ENCODE results near the gene CRHR2.

CRHR2 gene

DNA sequence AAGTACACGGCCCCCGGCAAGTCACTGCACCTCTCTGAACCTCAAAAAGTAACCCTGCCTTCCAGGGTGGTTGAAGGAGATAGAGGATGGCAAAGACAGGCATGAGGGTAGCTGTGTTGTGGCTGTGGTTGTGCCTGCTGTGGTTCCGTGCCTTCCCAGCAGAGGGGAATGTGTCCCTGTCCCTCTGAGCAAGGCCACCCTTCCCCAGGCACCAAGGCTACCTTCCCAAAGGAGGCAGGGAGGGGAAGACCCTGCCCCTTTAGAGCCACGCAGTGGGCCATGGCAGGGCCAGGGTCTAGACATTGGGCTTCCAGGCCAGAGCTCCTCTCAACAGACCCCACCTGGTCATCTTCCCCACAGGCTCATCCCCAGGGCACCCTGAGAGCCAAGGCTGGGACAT is 18.8 kb downstream of the CRHR2 start:
- no peak for FAIRE-seq
- TF ChIP-seq, protein P1, sequence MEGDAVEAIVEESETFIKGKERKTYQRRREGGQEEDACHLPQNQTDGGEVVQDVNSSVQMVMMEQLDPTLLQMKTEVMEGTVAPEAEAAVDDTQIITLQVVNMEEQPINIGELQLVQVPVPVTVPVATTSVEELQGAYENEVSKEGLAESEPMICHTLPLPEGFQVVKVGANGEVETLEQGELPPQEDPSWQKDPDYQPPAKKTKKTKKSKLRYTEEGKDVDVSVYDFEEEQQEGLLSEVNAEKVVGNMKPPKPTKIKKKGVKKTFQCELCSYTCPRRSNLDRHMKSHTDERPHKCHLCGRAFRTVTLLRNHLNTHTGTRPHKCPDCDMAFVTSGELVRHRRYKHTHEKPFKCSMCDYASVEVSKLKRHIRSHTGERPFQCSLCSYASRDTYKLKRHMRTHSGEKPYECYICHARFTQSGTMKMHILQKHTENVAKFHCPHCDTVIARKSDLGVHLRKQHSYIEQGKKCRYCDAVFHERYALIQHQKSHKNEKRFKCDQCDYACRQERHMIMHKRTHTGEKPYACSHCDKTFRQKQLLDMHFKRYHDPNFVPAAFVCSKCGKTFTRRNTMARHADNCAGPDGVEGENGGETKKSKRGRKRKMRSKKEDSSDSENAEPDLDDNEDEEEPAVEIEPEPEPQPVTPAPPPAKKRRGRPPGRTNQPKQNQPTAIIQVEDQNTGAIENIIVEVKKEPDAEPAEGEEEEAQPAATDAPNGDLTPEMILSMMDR (IDR thresholded peaks at IDR 0.05; ENCODE audit: insufficient read depth, missing control alignments): no peak
- no peak for DNase-seq (ENCODE audit: insufficient read length, low spot score)

DNA sequence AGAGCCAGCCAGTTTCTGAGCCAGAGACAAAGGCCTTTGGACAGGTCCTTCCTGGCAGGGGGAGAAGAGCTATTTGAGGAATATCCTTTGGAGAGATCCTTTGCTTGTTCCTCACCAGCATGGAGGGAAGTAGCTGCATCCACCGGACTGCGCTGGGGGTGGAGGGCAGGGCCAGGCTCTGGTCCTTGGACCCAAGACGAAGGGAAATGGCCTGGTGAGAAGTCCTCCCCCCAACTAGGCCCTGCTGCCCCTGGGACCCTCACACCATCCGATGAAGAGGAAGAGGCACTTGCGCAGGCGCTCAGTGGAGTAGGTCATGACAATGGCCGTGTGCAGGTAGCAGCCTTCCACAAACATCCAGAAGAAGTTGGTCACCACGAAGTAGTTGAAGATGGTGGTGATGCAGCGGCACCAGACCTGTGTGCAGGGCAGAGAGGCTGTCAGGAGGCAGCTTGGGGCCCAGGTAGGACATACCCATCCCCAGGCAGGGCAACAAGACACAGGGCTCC is 19.8 kb downstream of the CRHR2 start:
- DNase-seq (ENCODE audit: insufficient read length, low spot score): no peak
- TF ChIP-seq, protein P1 (IDR thresholded peaks at IDR 0.05; ENCODE audit: insufficient read depth, missing control alignments): no peak
- FAIRE-seq: no peak

DNA sequence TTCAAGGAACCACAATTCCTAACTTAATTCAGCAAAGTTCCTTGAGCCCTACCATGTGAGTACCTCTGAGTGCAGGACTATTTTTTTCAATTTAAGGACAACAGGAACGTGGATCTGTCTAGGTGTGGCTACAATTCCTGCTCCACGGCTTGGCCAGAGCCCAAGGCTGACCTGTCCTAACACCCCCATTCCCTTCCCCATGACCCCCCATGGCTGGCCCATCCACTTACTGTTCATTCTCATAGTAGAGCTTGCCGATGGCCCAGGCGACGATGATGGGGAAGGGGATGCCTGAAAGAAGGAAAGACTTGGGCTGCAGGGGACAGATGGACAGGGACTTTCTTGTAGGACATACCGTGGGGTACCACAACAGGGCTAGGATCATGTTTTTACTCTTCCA is 20.3 kb downstream of the CRHR2 start:
- FAIRE-seq (no peak), DNase-seq (ENCODE audit: insufficient read length, low spot score) (no peak)
- TF ChIP-seq, protein P1 (IDR thresholded peaks at IDR 0.05; ENCODE audit: insufficient read depth, missing control alignments): no peak

DNA sequence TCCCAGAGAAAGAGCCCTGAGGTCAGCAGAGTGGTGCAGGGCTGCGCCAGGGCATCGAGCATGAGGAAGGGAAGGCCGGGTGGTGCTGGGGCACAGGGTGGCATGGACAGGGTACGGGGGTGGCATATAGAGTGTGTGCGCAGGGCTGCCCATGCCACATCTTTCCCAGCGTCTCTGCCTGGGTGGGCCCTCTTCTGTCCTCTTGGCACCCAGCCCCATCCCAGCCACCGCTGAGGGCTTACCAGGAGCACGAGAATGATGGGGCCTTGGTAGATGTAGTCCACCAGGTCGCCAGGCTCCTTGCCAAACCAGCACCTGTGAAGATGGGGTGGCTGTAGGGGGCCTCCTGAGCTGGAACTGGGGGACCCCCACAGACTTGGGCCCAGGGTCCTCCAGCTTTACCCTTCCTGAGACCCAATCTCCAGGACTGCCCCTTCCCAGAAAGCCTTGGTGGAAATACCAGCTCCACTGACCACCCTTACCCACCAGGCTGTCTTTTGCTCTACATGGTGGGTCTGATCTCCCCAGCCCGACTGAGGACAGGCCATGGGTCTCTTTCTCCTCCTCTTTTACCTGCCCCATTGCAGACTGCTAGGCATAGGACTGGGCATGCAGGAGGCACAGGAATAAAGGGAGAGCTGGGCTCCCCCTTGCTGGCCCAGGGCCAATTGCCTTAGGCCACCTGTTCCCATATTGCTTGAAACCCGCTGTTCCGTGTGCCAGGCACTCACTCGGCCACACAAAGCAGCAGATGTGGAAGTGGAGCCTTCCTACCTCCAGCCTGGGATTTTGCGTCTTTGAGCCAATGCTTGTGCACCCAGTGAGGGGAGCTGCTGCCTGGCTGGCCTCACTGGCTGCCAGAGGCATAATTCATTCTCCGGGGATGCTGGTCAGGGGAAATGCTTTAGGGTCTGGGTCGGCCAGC is 21.7 kb downstream of the CRHR2 start:
- TF ChIP-seq, protein P1 (IDR thresholded peaks at IDR 0.05; ENCODE audit: insufficient read depth, missing control alignments): no peak
- DNase-seq (ENCODE audit: insufficient read length, low spot score): no peak
- FAIRE-seq: no peak

DNA sequence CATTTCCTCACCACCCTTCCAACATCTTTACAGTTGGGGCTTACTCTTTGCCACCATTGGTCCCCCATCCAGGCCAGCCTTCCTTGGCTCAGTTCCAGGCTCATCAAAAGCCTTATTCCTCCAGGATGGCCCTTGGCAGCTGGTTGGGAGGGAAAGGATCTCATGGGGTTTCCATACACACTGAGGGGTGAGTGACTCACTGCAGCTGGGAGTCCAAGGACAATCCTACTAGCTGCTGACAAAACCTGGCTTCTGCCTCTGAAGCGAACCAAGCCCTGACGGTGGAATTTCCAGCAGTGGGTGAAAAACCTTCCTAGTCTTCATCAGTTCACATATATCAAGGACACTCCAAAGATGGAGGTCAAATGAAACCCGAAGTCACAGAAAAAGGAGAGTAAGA is 22.9 kb downstream of the CRHR2 start:
- TF ChIP-seq, protein P1 (IDR thresholded peaks at IDR 0.05; ENCODE audit: insufficient read depth, missing control alignments): no peak
- FAIRE-seq (no peak), DNase-seq (ENCODE audit: insufficient read length, low spot score) (no peak)

DNA sequence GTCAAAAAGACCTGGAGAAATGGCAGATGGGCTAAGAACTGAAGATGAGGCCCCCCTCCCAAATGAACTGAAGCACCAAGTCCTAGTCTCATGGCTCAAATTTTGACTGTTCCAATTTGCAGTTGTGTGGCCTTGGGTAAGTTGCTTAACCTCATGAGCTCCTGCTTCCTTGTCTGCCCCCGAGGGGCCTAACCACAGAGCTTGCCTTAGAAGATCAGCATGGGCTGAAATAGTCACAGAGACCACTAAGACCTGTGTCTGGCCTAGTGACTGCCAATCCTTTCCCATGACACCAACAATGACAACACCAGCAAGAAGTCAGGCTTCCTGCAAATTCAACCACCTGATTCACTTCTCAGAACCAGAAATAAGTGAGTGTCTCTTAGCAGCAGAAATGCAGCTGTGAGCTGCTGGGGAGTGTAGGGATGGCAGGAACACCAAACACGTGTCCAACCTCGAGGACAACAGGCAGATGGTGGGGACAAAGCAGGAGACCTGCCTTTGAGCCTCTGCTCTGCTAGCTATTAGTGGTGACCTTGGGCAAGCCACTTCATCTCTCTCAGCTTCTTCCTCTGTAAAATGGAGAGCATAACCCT is 23.7 kb downstream of the CRHR2 start:
- no peak for FAIRE-seq
- DNase-seq (ENCODE audit: insufficient read length, low spot score): no peak
- TF ChIP-seq, protein P1 (IDR thresholded peaks at IDR 0.05; ENCODE audit: insufficient read depth, missing control alignments): no peak

DNA sequence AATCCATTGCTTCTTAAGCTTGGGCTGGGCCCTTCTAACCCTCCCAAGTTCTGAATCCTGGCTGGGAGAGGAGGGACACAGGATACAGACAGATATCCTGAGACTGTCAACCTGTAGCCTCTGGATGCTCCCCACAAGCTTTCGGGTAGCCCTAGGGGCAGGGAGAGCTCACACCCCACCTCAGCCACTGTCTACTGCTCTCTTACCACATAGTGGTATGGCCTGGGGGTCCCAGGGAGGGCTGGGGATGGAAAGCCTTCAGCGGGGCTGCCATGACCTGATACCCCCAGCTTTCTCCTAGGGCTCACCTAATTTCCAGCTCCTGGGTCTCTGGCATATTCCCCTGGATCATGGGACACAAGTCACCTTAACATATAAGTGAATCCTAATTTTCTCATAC is 25.1 kb downstream of the CRHR2 start:
- DNase-seq (ENCODE audit: insufficient read length, low spot score): no peak
- FAIRE-seq: no peak
- TF ChIP-seq, protein P1 (IDR thresholded peaks at IDR 0.05; ENCODE audit: insufficient read depth, missing control alignments): no peak

Data from D721Med (cell line).